T-helper 1 cell treated with Interleukin-12 subunit alpha and Interleukin-12 subunit beta and Interleukin-4 antibody, amounts not matched to agents 30 μg/mL and 1 μg/mL, for 36 hours (primary cell): ENCODE results near the gene ALAS2.

ENCODE experiments used
- H3K27ac Mint-ChIP-seq: one replicate; pipeline ENCODE4 v1.8.0; 2021; ENCODE audit warnings: mild to moderate bottlenecking, mixed read lengths
- H3K27me3 Mint-ChIP-seq: one replicate; pipeline ENCODE4 v1.8.0; 2021; ENCODE audit warnings: low read depth, mixed read lengths
- H3K36me3 Mint-ChIP-seq: one replicate; pipeline ENCODE4 v1.8.0; 2021; ENCODE audit warnings: low read depth, mixed read lengths
- H3K4me1 Mint-ChIP-seq: one replicate; pipeline ENCODE4 v1.8.0; 2021; ENCODE audit warnings: low read depth, mixed read lengths
- H3K4me3 Mint-ChIP-seq: one replicate; pipeline ENCODE4 v1.8.0; 2021; ENCODE audit warnings: mild to moderate bottlenecking, moderate library complexity, mixed read lengths
- H3K9me3 Mint-ChIP-seq: one replicate; pipeline ENCODE4 v1.8.0; 2021; ENCODE audit warnings: mixed read lengths

ALAS2 gene

GRCh38 chrX:55026143-55026542, 4.6 kb downstream of the ALAS2 start:
- peaks cover 3% of the 10 kb centered on the region for H3K36me3 Mint-ChIP-seq
- H3K27ac Mint-ChIP-seq: no peak overlapping the region
- H3K27me3 Mint-ChIP-seq: no peaks in the 10 kb centered on the region
- no peak overlapping the region for H3K4me3 Mint-ChIP-seq
- no peaks in the 10 kb centered on the region for H3K9me3 Mint-ChIP-seq
- H3K4me1 Mint-ChIP-seq: no peaks in the 10 kb centered on the region

DNA sequence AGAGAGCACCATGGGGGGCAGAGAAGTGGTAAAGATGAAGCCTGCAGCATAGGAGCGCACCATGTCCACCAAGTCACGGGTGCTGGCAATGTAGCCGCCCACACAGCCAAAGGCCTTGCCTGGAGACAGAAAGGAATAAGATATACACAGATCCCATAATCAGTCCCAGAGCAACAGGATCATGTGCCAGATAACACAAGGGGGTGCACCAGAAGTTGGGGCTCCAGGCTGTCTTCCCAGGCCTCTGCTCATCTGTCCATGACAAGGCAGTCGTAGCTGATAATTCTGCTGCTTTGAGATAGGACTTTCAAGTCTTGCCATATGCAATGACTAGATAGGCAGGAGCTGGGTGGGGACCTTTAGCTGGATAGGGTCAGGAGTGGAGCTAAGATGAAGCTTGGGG, 15.9 kb downstream of the ALAS2 start:
- Mint-ChIP-seq H3K27ac (no peak overlapping the region), H3K36me3 (no peaks in the 10 kb centered on the region), H3K27me3 (no peaks in the 10 kb centered on the region), H3K4me1 (no peaks in the 10 kb centered on the region), H3K4me3 (no peak overlapping the region), H3K9me3 (no peaks in the 10 kb centered on the region)

- Mint-ChIP-seq H3K4me3 (no peak overlapping the region), H3K27ac (no peak overlapping the region), H3K36me3 (peaks cover 9% of the 10 kb centered on the region), H3K4me1 (peaks cover 5% of the 10 kb centered on the region), H3K27me3 (no peaks in the 10 kb centered on the region), H3K9me3 (no peaks in the 10 kb centered on the region)
Observed at GRCh38 chrX:55011294-55011693, 19.5 kb downstream of the ALAS2 start.

GRCh38 chrX:55008571-55009358, 22.0 kb downstream of the ALAS2 start:
- Mint-ChIP-seq H3K36me3 (peaks cover 24% of the 10 kb centered on the region), H3K9me3 (no peaks in the 10 kb centered on the region), H3K27ac (no peak overlapping the region), H3K4me3 (no peak overlapping the region), H3K27me3 (no peaks in the 10 kb centered on the region), H3K4me1 (peaks cover 9% of the 10 kb centered on the region)

DNA sequence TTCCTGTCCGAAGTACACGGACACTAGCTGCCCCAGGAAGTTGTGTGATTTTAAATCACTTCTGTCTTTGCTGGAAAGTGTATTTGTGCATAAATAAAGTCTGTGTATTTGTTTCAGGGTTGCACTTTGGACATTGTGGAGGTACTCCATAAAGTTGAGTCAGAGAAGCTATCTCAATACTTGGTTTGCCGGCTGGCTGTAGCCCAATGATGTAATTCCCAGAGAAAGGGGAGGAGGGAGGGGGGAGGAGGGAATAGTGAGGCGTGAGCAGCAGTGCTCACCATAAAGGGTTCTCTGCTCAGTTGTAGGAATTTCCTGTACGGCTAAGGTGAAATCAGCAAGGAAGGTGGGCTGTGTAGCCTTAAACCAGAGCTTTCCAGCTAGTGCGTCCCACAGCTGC, 23.1 kb downstream of the ALAS2 start:
- no peaks in the 10 kb centered on the region for H3K9me3 Mint-ChIP-seq
- H3K27ac Mint-ChIP-seq: no peak overlapping the region
- H3K4me3 Mint-ChIP-seq: no peak overlapping the region
- H3K36me3 Mint-ChIP-seq: peaks cover 28% of the 10 kb centered on the region
- peaks cover 10% of the 10 kb centered on the region for H3K4me1 Mint-ChIP-seq
- H3K27me3 Mint-ChIP-seq: no peaks in the 10 kb centered on the region

DNA sequence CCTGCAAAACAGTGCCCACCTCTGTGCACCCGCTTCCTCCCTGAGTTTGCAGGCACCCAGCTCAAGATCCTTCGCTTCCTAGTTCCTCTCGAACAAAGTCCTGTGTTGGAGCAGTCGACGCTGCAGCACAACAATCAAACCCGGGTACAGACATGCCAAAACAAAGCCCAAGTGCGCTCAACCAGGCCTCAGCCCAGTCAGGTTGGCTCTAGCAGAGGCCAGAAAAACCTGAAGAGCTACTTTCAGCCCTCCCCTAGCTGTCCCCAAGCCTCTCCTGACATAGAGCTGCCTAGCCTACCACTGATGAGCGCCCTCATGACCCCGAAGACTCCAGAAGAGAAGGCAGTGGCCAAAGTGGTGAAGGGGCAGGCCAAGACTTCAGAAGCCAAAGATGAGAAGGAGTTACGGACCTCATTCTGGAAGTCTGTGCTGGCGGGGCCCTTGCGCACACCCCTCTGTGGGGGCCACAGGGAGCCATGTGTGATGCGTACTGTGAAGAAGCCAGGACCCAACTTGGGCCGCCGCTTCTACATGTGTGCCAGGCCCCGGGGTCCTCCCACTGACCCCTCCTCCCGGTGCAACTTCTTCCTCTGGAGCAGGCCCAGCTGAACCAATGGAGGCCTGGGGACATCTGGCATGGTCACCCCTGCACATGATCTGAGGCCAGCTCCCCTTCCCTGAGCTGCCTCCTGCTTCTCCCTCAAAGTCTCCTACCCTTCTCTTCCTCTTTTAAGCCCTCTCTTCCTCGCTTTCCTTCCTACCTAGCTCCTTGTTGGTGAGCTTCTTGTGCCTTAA, 23.8 kb downstream of the ALAS2 start:
- no peaks in the 10 kb centered on the region for H3K27me3 Mint-ChIP-seq
- peaks cover 12% of the 10 kb centered on the region for H3K4me1 Mint-ChIP-seq
- no peak overlapping the region for H3K4me3 Mint-ChIP-seq
- H3K27ac Mint-ChIP-seq: no peak overlapping the region
- peaks cover 34% of the 10 kb centered on the region for H3K36me3 Mint-ChIP-seq
- H3K9me3 Mint-ChIP-seq: no peaks in the 10 kb centered on the region

GRCh38 chrX:55005256-55005655, 25.5 kb downstream of the ALAS2 start:
- H3K9me3 Mint-ChIP-seq: no peaks in the 10 kb centered on the region
- no peaks in the 10 kb centered on the region for H3K27me3 Mint-ChIP-seq
- peaks cover 39% of the 10 kb centered on the region for H3K36me3 Mint-ChIP-seq
- H3K4me3 Mint-ChIP-seq: no peak overlapping the region
- H3K27ac Mint-ChIP-seq: no peak overlapping the region
- H3K4me1 Mint-ChIP-seq: peaks cover 23% of the 10 kb centered on the region

DNA sequence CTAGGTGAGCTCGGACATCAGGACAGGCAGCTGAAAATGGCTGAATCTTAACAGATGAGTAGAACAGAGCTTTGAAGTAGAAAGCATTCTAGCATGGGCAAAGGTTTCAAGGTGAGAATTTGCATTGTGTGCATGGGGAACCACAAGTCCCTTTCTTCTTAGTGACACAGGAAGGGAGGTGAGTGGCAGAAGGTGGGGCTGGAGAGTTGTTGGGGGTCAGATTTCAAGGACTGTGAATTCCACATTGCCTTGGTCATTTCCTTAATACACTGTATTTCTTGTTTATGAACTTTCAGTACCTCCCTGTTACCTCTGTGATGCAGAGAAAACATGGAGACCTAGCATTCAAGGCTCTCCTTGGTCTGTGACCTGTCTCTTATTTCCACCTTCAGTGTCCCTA, 26.5 kb downstream of the ALAS2 start:
- no peaks in the 10 kb centered on the region for H3K27me3 Mint-ChIP-seq

DNA sequence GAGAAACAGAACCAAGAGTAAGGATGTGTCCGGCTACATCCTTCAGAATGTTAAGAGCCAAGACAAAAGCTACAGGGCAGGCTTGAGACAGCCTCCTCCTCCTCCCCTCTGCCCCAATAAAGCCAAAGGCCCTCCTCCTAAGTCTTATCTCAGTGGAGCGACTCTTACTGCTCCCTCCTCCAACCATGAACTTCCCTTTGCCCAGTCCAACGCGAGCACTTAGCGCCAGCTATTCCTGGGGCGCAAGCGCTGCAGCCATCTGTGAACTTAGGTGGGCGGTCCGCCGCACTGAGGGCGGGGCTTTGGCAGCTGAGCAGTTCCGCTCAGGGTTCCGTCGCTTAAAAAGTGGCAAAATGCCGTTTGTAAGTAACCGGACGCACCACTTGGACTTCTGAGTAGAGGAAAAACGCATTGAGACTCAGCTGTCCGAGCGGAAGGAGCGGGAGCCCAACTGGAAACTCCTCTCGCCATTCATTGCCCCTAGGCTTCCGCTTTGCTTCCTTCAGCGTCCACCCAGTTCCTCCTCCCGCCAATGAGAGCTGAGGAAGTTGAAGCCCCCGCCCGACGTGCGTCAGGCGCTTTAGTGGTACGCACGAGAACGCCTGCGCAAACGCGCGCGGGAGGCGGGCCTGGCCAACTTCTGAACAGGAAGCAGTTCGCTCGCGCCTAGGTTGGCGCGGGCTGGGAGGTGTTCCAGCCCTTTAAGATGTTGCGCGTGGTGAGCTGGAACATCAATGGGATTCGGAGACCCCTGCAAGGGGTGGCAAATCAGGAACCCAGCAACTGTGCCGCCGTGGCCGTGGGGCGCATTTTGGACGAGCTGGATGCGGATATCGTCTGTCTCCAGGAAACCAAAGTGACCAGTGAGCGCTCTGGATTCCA, 30.8 kb downstream of the ALAS2 start, which contains the start of gene APEX2:
Gene APEX2 (plus strand): TSS at position 647 of the 882 bp plus-strand sequence. CDS start 60 bp downstream, at position 707.
- H3K27me3 Mint-ChIP-seq: no peaks in the 10 kb centered on the region
- H3K4me1 Mint-ChIP-seq: peaks cover 14% of the 10 kb centered on the region
- peak within 1 kb of the TSS; percentile 92 for H3K27ac Mint-ChIP-seq
- peak within 1 kb of the TSS; percentile 96 for H3K4me3 Mint-ChIP-seq
- H3K9me3 Mint-ChIP-seq: no peaks in the 10 kb centered on the region
- peaks cover 22% of the 10 kb centered on the region for H3K36me3 Mint-ChIP-seq

More for the DNA sequence above, 26.5 kb downstream of the ALAS2 start:
- Mint-ChIP-seq H3K36me3 (peaks cover 39% of the 10 kb centered on the region), H3K27ac (no peak overlapping the region), H3K4me3 (no peak overlapping the region), H3K9me3 (no peaks in the 10 kb centered on the region), H3K4me1 (peaks cover 23% of the 10 kb centered on the region)

- H3K27ac Mint-ChIP-seq: no peak overlapping the region
- peaks cover 2% of the 10 kb centered on the region for H3K4me1 Mint-ChIP-seq
- H3K27me3 Mint-ChIP-seq: no peaks in the 10 kb centered on the region
- no peak overlapping the region for H3K4me3 Mint-ChIP-seq
- H3K36me3 Mint-ChIP-seq: peaks cover 2% of the 10 kb centered on the region
- no peaks in the 10 kb centered on the region for H3K9me3 Mint-ChIP-seq
Observed at GRCh38 chrX:54995621-54996020, 35.2 kb downstream of the ALAS2 start.

DNA sequence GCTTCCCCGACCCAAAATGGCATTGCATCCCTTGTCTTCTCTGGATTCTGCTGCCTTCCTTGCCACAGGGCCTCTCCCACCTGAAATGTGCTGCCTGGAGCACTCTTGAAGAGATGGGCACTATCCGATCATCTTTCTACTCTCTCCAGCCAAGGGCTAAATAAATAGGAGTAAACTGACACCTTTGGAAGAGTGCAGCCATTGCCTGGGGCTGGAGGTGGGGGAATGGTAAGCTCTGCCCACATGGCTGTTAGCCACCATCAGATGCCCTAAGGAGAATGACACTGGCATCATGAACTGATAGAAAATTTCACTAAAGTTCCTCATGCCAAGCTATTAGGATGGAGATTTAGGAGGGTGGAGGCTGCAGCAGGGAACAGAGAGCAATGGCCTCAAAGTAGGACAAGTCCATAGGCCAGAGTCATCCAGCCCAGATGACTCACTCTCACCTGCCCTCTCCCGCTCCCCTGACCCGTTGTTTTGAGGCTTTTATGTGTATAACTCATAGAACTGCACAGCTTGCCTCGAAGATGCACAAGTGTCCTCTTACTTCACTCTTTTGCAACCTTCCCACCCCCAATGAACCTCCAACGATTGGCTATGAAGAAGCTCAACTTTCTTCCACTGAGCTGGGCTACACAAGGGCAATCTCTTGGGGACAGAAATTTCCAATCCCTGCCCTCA, 36.0 kb downstream of the ALAS2 start:
- no peaks in the 10 kb centered on the region for H3K4me1 Mint-ChIP-seq
- no peaks in the 10 kb centered on the region for H3K9me3 Mint-ChIP-seq
- no peaks in the 10 kb centered on the region for H3K27me3 Mint-ChIP-seq
- no peak overlapping the region for H3K4me3 Mint-ChIP-seq
- no peaks in the 10 kb centered on the region for H3K36me3 Mint-ChIP-seq
- H3K27ac Mint-ChIP-seq: no peak overlapping the region

DNA sequence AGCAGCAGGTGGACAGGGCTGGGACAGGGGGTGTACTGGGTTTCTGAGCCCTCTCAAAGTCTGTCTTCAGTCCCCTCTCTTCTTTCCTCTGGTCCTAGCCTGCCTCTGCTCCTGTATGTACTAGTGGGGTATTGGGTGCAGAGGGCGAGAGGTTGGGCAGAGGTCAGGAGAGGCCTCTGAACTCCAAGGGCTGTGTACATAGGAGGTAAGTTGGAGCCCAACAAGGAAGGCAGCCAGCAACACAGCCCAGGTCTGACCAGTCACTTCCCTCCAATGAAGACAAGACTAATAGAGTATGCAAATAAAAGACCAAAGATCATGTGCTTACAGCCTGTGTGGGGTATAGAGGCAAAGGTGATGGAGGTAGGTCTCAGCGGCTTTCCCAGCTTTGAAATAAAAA, 36.7 kb downstream of the ALAS2 start, which contains the start of gene PFKFB1:
Gene PFKFB1 (minus strand): TSS at position 90 of the 400 bp plus-strand sequence. CDS start 181 bp downstream, outside the sequence.
- H3K9me3 Mint-ChIP-seq: no peaks in the 10 kb centered on the region
- no peaks in the 10 kb centered on the region for H3K36me3 Mint-ChIP-seq
- no peak within 1 kb of the TSS for H3K4me3 Mint-ChIP-seq
- no peaks in the 10 kb centered on the region for H3K27me3 Mint-ChIP-seq
- no peak within 1 kb of the TSS for H3K27ac Mint-ChIP-seq
- no peaks in the 10 kb centered on the region for H3K4me1 Mint-ChIP-seq

DNA sequence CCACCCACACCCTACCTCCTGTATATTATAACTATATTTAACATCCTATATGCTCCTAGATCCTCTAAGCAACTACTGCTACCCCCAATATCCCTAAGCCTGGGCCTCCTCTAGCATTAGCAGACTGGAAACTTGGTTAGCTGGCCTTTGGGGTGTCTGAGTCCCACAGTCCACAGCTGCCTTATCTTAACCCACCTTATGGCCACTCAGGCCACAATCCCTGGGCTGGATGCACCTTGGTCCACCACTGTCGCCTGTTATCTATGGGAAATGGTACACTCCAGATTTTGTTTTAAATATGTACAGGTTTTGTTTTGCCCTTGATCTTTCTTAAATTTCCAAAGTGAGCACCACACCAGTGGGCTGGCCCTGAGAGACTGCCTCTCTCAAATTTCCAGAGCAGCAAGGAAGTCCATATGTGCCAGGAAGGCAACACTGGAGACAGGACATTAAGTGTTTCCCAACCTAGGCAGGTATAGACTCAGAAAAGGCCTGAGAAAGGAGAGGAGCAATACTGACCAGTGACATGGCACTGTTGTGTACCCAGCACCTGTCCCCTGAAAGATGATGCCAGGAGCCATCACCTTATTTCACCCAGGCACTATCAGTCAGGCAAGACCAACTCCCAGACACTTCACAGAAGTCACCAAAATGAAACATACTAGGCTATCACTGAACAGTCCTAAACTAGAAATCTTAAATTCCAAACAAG, 37.7 kb downstream of the ALAS2 start:
- Mint-ChIP-seq H3K4me3 (no peak overlapping the region), H3K27ac (no peak overlapping the region), H3K27me3 (no peaks in the 10 kb centered on the region), H3K4me1 (no peaks in the 10 kb centered on the region), H3K9me3 (no peaks in the 10 kb centered on the region), H3K36me3 (no peaks in the 10 kb centered on the region)
